Stimulated activated CD4-positive, alpha-beta T cell treated with anti-CD3 and anti-CD28 coated beads, Interleukin-1b, Interleukin-23, amount 100 ng/mL, for 4 hours (primary cell): ENCODE measurements around the gene GGCT.
"Not testable (repeated sequence)": the region's sequence is repeated elsewhere in the genome, so short reads cannot be mapped to it uniquely, and the experiment has no call there.

Source experiments
- DNase-seq, 2 donors: peaks; one replicate each; pipeline ENCODE4 v3.0.0-alpha.2; 2020; ENCODE audit warnings: low read depth in 2 of 2

GGCT gene

GRCh38 chr7:30504301-30505173, at the start of gene GGCT:
TSS of gene GGCT (minus strand) at chr7:30504829. CDS start at chr7:30504709, 120 bp downstream.
- peak; percentile 90 to 95 for DNase-seq

GRCh38 chr7:30553546-30553945, 48.9 kb upstream of the GGCT start:
- no peak for DNase-seq

GRCh38 chr7:30553141-30553540, 48.5 kb upstream of the GGCT start:
- no peak for DNase-seq

- no peak for DNase-seq
Measured at GRCh38 chr7:30552330-30552729, 47.7 kb upstream of the GGCT start.

- no peak for DNase-seq
Measured at GRCh38 chr7:30549931-30550493, 45.4 kb upstream of the GGCT start.

GRCh38 chr7:30548845-30549244, 44.2 kb upstream of the GGCT start:
- DNase-seq: peak; percentile 11 to 15

- DNase-seq: no peak
Measured at GRCh38 chr7:30546596-30546995, 42.0 kb upstream of the GGCT start.

GRCh38 chr7:30545791-30546555, 41.3 kb upstream of the GGCT start:
- DNase-seq: no peak

GRCh38 chr7:30543813-30544525, 39.3 kb upstream of the GGCT start:
- no peak for DNase-seq

- DNase-seq: not testable (repeated sequence)
Measured at GRCh38 chr7:30543115-30543514, 38.5 kb upstream of the GGCT start.

- DNase-seq: no peak
Measured at GRCh38 chr7:30533886-30534285, 29.3 kb upstream of the GGCT start.

- no peak for DNase-seq
Measured at GRCh38 chr7:30531286-30531685, 26.7 kb upstream of the GGCT start.

- no peak for DNase-seq
Measured at GRCh38 chr7:30530373-30530772, 25.7 kb upstream of the GGCT start.

- DNase-seq: no peak
Measured at GRCh38 chr7:30528779-30529178, 24.1 kb upstream of the GGCT start.

GRCh38 chr7:30527297-30527696, 22.7 kb upstream of the GGCT start:
- DNase-seq: not testable (repeated sequence)

- DNase-seq: no peak
Measured at GRCh38 chr7:30526163-30526562, 21.5 kb upstream of the GGCT start.

- DNase-seq: no peak
Measured at GRCh38 chr7:30525429-30525828, 20.8 kb upstream of the GGCT start.

GRCh38 chr7:30524545-30524944, 19.9 kb upstream of the GGCT start:
- no peak for DNase-seq

- no peak for DNase-seq
Measured at GRCh38 chr7:30523466-30523865, 18.8 kb upstream of the GGCT start.

GRCh38 chr7:30522159-30522558, 17.5 kb upstream of the GGCT start:
- DNase-seq: no peak

GRCh38 chr7:30521532-30521931, 16.9 kb upstream of the GGCT start:
- DNase-seq: no peak

GRCh38 chr7:30519122-30519521, 14.5 kb upstream of the GGCT start:
- DNase-seq: no peak
